ENCODE measurements around the gene SMIM30.

Gene SMIM30

DNA sequence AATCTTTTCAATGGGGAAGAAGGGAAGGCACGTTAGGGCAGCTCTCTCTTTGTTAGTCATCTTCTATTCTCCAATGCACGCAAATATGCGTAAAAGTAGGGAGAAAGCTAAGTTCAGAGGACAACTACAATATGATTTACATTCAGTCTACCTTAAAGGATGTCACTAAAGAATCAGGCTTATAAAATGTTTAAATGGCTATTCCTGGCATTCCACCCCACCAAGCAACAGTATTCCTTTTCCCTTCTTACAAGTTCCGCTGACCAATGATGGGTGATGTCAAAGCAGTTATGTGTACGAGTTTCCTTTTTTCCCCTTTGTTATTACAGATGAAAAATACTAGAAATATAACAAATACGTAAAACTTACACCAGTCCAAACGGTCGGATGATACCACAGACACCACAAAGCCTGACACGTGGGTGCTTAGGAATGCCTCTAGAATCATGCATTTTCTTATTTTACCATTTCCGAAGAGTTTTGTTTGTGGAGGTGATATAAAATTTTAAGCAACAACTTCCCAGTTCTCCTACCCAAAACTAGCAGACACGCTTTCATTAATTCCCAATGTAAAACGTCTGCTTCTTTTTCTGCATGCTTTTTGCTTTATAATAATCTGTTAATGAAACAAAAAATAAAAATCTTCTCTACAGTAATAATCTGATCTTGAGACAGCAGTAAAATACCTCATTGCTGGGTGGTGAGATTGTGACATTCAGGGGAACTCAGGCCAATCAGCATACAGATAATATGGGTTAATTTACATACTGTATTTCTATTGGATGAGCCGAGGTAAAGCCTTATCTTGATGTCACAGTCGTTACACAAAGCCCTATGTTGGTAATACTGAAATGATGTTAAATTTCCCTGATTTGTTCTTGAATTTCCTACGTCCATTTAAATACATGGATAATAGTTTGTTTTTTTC, 31.0 kb downstream of the SMIM30 start:
- H3K4me3 ChIP-seq (replicated peaks; ENCODE audit: low read depth, low read length): peak overlapping the region; percentile 55
- peak; percentile 72 for DNase-seq (ENCODE audit: low read depth)
- TF ChIP-seq, protein P1, sequence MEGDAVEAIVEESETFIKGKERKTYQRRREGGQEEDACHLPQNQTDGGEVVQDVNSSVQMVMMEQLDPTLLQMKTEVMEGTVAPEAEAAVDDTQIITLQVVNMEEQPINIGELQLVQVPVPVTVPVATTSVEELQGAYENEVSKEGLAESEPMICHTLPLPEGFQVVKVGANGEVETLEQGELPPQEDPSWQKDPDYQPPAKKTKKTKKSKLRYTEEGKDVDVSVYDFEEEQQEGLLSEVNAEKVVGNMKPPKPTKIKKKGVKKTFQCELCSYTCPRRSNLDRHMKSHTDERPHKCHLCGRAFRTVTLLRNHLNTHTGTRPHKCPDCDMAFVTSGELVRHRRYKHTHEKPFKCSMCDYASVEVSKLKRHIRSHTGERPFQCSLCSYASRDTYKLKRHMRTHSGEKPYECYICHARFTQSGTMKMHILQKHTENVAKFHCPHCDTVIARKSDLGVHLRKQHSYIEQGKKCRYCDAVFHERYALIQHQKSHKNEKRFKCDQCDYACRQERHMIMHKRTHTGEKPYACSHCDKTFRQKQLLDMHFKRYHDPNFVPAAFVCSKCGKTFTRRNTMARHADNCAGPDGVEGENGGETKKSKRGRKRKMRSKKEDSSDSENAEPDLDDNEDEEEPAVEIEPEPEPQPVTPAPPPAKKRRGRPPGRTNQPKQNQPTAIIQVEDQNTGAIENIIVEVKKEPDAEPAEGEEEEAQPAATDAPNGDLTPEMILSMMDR (IDR thresholded peaks at IDR 0.05; ENCODE audit: low read length, missing control alignments): no peak

DNA sequence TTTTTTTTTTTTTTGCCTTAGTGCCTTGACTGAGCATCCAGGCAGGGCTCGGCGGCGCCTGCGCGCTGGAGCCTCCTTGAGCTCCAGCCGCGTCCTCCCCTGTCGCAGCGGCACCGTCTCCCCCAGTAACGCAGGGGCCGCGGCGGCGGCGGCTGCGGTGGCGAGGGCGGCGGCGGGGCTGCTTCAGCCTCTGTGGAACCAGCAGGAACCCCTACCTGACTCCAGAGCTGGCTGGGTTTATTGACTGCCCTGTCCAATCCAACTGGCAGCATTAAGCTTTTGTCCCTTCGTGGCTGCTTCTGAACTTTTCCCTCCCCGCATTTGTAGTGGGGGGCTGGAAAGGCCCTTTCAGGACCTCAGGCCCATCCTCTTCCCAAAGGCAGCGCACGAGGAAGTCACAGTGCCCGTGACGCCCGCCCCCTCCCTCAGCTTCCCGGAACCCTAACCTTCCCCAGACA, 31.9 kb downstream of the SMIM30 start, which contains the start of gene GPR85:
GPR85 (minus strand) TSS at position 397 of the 458 bp plus-strand sequence. CDS start 2,106 bp downstream, outside the sequence.
- DNase-seq (ENCODE audit: low read depth): peak; percentile 62
- TF ChIP-seq, protein P1 (IDR thresholded peaks at IDR 0.05; ENCODE audit: low read length, missing control alignments): no peak
- peak within 1 kb of the TSS; percentile 55 for H3K4me3 ChIP-seq (replicated peaks; ENCODE audit: low read depth, low read length)

DNA sequence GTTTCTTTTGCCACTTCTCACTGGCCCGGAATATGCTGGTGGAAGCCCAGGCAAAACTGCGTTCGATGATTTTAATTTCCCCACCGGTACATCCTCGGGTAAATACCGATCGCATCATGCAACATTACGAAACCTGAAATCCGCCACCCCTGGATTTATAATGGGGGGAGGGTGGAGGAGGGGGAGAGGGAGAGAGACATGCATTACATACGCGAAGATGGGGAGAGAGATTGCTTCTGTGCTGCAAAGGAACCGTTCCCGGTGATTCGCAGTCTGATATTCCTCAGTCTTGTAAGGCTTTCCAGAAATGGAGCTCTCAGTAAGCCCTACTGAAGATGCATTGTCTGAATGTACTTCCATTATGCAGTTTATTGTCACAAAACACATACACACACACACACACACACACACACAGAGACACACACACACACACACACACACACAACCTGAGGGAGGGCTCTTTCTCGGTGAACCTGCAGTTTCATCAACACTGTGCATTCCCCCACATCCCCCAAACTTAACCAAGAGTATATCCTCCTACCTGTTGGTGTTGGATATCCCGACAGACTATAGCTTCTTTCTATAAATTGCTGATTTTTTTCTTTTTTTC, 32.5 kb downstream of the SMIM30 start:
- DNase-seq (ENCODE audit: low read depth): peak; percentile 18
- TF ChIP-seq, protein P1 (IDR thresholded peaks at IDR 0.05; ENCODE audit: low read length, missing control alignments): no peak
- H3K4me3 ChIP-seq (replicated peaks; ENCODE audit: low read depth, low read length): peak overlapping the region; percentile 55

DNA sequence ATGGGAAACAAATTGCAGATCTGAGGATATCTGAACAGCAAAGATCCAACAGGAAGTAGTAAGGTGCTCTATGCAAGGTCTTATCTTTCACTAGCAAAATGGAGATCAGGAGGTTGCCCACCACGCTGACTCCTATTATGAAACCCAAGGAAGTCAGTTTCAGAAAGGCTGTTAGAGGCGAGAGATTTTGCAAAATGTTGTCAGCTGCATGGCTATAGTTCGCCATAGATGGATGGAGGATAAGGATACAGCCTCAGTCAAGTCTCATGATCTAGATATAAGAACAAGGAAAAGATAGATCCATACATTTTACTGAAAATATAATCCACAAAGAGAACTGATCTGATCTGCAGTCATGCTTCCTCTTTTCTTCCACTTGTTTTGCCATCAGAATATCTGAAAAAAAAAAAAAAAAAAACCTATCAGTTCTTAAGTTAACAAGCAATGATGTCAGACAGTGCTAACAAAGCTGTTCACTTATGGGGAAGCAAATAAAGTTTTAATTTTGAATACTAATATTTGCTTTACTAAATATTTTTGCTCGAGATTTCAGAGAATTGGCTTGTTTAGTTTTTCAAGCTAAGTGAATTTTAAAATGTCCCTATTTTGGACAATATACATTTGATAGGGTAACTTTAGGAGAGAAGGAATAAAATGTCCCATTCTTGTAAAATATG, 33.7 kb downstream of the SMIM30 start:
- H3K4me3 ChIP-seq (replicated peaks; ENCODE audit: low read depth, low read length): no peak overlapping the region
- TF ChIP-seq, protein P1 (IDR thresholded peaks at IDR 0.05; ENCODE audit: low read length, missing control alignments): no peak
- no peak for DNase-seq (ENCODE audit: low read depth)

DNA sequence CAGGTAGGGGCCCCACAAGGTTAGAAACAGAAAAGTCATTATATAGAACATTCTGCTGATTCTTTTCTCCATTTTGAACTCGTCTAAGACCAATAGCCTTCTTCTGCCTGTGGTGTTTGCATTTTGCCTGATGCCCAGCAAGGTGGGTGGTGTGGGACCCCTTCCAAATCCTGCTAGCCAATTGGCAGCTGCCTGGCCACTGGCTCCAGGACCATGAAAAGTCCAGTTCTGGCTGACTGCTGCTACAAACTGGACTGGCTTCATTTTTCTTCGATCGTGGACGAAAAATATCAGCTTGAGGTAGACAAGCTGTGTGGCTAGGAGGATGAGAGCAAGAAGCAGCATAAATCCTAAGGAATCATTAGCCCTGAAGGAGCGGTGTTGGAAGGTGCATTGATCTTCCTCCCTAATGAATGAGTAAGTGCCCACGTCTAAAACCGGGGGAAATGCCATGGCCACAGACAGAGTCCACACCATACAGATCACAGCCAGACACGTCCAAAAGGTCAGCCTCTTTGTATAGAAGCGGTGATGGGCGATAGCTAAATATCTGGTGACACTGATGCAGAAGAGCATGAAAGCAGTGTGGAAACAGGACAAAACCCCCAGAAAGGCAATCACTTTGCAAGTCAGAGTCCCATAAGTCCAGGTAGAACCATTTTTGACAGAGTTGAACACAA, 34.4 kb downstream of the SMIM30 start:
- no peak for DNase-seq (ENCODE audit: low read depth)
- TF ChIP-seq, protein P1 (IDR thresholded peaks at IDR 0.05; ENCODE audit: low read length, missing control alignments): no peak
- no peak overlapping the region for H3K4me3 ChIP-seq (replicated peaks; ENCODE audit: low read depth, low read length)

DNA sequence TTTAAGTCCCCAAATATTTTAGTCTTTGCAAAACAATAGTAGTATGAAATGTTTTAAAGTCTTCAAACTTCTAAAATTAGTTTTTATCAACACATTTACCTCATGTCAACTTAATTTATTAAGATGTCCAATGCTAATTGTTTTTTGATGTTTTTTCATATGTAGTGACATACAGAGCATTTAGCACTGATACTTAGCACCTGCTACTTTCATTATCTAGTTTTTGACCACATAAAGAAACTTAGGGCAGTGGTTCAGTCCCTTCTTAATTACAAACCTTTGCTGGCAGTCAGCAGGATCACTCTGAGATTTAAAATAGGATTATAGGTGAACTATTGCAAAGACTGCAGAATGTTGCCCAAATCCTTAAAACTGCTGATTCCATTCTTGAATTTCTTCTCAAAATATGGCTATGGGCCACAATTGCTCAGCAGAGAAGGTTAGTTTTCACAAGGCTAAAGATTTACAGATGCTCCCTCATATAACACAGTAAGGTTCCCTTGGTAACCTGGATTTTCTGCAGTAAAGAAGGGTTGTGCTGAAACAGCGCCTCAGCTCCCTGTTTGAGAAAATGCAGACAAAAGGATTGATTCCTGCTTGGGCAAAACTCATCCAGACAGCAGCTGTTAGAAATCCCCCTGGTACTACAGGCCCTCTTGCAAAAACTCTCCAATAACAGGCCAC, 35.1 kb downstream of the SMIM30 start:
- no peak overlapping the region for H3K4me3 ChIP-seq (replicated peaks; ENCODE audit: low read depth, low read length)
- TF ChIP-seq, protein P1 (IDR thresholded peaks at IDR 0.05; ENCODE audit: low read length, missing control alignments): no peak
- DNase-seq (ENCODE audit: low read depth): no peak
